ENCODE measurements around the gene SEC14L5. TPM values are rescaled to one million over a fixed set of nuclear protein-coding genes. Genes with fewer than 3 reads are reported as not detected.

The SEC14L5 gene
- total and polyA plus RNA-seq, 10 donors: 0.06 to 0.94 (median 0.26) TPM; not detected in 1

DNA sequence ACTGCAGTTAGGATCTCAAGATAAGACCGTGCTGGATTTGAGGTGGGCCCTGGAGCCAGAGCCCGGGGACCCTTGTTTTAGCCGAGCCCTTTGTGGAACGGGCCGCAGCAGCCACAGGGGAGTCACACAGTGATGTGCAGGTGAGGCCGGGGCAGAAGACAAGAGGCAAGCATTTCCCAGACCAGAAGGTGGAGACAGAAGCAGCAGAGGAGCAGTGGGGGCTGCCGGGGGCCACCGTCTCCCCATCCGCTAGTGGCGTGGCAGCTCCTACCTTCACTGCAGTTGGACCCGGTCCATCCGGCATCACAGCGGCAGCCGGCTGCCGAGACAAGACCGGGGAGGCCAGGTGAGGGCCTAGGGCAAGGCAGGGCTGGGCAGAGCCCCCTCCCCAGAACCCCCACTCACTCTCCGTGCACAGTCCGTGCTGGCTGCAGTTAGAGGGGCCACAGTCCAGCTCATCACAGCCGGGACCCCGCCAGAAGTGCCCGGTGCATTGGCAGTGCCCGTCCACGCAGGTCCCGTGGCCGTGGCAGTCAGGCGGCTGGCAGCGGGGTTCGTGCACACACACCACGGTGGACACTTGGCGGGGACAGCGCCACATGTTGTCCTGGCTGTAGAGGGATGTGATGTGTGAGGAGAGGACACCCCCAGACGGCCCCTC, 69.6 kb downstream of the SEC14L5 start:
- Histone ChIP-seq H3K27me3 (replicated peaks in 1 of 7) (no peaks in the 10 kb centered on the region), H3K27ac (no peak overlapping the region), H3K4me1 (peaks cover 3 to 13% (median 10%) of the 10 kb centered on the region in 6 donors), H3K9me3 (no peaks in the 10 kb centered on the region), H3K4me3 (no peak overlapping the region), H3K36me3 (peaks cover 0 to 68% (median 27%) of the 10 kb centered on the region in 6 donors)
- WGBS, 5 donors: 91 to 96% (median 94%) methylated on average over 23 to 32 of the region's 32 CpGs
- no peak for DNase-seq
- intact Hi-C loops (cut with DNase I; ENCODE audit: low total_unique reads): no loop called here
- peak in 1 of 3 donors; percentile 19 for TF ChIP-seq POLR2AphosphoS5 (IDR thresholded peaks at IDR 0.05)
- TF ChIP-seq, protein P1, sequence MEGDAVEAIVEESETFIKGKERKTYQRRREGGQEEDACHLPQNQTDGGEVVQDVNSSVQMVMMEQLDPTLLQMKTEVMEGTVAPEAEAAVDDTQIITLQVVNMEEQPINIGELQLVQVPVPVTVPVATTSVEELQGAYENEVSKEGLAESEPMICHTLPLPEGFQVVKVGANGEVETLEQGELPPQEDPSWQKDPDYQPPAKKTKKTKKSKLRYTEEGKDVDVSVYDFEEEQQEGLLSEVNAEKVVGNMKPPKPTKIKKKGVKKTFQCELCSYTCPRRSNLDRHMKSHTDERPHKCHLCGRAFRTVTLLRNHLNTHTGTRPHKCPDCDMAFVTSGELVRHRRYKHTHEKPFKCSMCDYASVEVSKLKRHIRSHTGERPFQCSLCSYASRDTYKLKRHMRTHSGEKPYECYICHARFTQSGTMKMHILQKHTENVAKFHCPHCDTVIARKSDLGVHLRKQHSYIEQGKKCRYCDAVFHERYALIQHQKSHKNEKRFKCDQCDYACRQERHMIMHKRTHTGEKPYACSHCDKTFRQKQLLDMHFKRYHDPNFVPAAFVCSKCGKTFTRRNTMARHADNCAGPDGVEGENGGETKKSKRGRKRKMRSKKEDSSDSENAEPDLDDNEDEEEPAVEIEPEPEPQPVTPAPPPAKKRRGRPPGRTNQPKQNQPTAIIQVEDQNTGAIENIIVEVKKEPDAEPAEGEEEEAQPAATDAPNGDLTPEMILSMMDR (IDR thresholded peaks at IDR 0.05 in 8 of 11, conservative IDR thresholded peaks at IDR 0.05 in 3 of 11): no peak

DNA sequence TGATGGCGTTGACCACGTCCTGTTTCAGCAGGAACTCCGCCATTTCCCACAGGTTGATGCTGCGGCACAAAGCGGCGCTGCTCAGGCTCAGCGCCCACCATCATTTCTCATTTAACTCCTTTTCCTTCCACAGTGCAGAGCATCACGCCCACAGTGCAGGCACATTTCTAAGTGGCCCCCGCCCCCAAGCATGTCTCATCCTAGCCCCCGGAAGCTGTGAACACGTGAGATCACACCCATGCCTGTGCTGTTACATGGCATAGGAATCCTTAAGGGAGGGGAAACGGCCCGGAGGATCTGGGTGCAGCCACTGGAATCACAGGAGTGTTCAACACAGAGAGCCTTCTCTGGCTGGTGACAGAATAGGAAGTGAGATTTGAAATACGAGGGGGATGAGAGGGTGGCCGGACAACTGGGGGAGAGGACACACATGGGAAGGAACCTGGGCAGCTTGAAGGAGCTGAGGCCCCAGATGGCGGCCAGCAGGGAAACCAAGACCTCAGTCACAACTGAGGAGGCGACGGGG, 70.9 kb downstream of the SEC14L5 start:
- Histone ChIP-seq H3K4me3 (no peak overlapping the region), H3K36me3 (peaks cover 0 to 68% (median 27%) of the 10 kb centered on the region in 6 donors), H3K9me3 (no peaks in the 10 kb centered on the region), H3K27me3 (replicated peaks in 1 of 7) (no peaks in the 10 kb centered on the region), H3K27ac (no peak overlapping the region), H3K4me1 (peaks cover 4 to 22% (median 17%) of the 10 kb centered on the region in 6 donors)
- 86 to 93% (median 90%) methylated on average over 18 of the region's 18 CpGs for WGBS, 5 donors
- no peak for DNase-seq
- intact Hi-C loops (cut with DNase I; ENCODE audit: low total_unique reads): no loop called here
- TF ChIP-seq POLR2AphosphoS5 (IDR thresholded peaks at IDR 0.05) (no peak), POLR2A (IDR thresholded peaks at IDR 0.05) (no peak)
- TF ChIP-seq, protein P1 (IDR thresholded peaks at IDR 0.05 in 8 of 11, conservative IDR thresholded peaks at IDR 0.05 in 3 of 11): no peak

DNA sequence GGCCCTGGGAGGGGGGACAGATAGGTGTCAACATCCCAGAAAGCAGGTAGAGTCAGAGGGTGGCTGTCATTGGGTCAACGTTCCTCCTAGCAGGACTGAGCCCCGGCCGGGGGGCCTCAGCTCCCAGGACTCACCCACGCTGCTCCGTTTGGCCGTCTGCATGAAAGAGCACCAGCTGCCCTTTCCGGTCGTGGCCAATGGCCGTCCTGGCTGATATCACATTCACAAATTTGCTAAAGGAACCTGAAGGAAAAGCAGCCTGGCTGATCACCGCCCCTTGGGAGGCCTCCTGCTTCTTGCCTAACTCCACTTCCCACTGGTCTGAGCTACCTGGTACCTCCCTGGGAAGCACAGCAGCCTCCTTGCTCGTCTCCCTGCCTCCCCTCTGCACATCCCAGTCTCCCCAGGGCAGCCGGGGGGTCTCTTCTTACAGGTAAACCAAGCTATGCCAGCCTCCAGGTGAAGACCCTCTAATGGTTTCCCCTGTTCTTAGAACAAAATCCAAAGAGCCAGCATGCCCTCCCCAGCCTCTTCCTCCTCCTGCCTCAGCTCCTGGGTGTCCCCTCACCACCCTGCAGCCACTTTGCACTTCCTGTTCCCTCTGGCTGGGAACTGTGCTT, 72.2 kb downstream of the SEC14L5 start:
- peaks cover 0 to 56% (median 22%) of the 10 kb centered on the region in 6 donors for H3K36me3 ChIP-seq
- no peaks in the 10 kb centered on the region for H3K27me3 ChIP-seq (replicated peaks in 1 of 7)
- DNase-seq: no peak
- H3K4me3 ChIP-seq: no peak overlapping the region
- no peak overlapping the region for H3K27ac ChIP-seq
- H3K9me3 ChIP-seq: no peaks in the 10 kb centered on the region
- TF ChIP-seq POLR2AphosphoS5 (IDR thresholded peaks at IDR 0.05): no peak
- TF ChIP-seq POLR2A (IDR thresholded peaks at IDR 0.05): no peak
- TF ChIP-seq, protein P1 (IDR thresholded peaks at IDR 0.05 in 8 of 11, conservative IDR thresholded peaks at IDR 0.05 in 3 of 11): no peak
- H3K4me1 ChIP-seq: peaks cover 4 to 29% (median 25%) of the 10 kb centered on the region in 6 donors
- 79 to 93% (median 86%) methylated on average over 12 of the region's 12 CpGs for WGBS, 5 donors
- intact Hi-C loops (cut with DNase I; ENCODE audit: low total_unique reads): no loop called here

DNA sequence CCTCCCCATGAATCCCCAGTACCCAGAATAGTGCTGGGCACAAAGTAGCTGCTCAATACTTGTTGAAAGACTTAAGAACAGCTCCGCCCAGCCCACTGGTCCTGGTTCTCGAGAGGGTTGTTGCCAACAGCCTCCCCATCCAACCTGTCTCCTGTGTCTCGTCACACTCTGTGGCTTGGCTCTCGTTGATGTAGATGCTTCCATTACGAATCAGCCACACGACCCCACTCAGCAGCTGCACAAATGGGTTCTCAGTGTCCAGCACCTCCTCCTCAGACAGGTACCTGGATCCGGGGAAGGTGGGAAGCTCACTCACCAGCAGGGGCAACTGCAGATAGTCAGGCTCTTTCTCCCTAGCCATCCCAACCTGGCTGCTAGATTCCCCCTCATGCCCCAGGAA, 73.5 kb downstream of the SEC14L5 start:
- H3K4me1 ChIP-seq: peaks cover 4 to 29% (median 25%) of the 10 kb centered on the region in 6 donors
- TF ChIP-seq, protein P1 (IDR thresholded peaks at IDR 0.05 in 8 of 11, conservative IDR thresholded peaks at IDR 0.05 in 3 of 11): no peak
- TF ChIP-seq POLR2A (IDR thresholded peaks at IDR 0.05) (no peak), POLR2AphosphoS5 (IDR thresholded peaks at IDR 0.05) (no peak)
- 89 to 95% (median 91%) methylated on average over 7 of the region's 7 CpGs for WGBS, 5 donors
- no peaks in the 10 kb centered on the region for H3K9me3 ChIP-seq
- intact Hi-C loops (cut with DNase I; ENCODE audit: low total_unique reads): no loop called here
- no peaks in the 10 kb centered on the region for H3K27me3 ChIP-seq (replicated peaks in 1 of 7)
- H3K4me3 ChIP-seq: no peak overlapping the region
- no peak overlapping the region for H3K27ac ChIP-seq
- DNase-seq: peak; percentile 37
- peaks cover 0 to 51% (median 21%) of the 10 kb centered on the region in 6 donors for H3K36me3 ChIP-seq

Measured in spleen (tissue), 11 donors.